HG02623 (cell line): ENCODE measurements around the gene PTPRN2.
"Not testable (repeated sequence)": the region's sequence is repeated elsewhere in the genome, so short reads cannot be mapped to it uniquely, and the experiment has no call there.

ENCODE experiments used
- ATAC-seq: cut with Tn5 transposase; IDR thresholded peaks from one replicate; pipeline ENCODE4 v1.9.1; 2021; ENCODE audit warnings: moderate library complexity; ENCODE audit not compliant: unreplicated experiment

PTPRN2 gene

GRCh38 chr7:158332516-158332915 is 255.1 kb downstream of the PTPRN2 start:
- ATAC-seq, result not testable (repeated sequence)

- ATAC-seq, result not testable (repeated sequence)
Observed at GRCh38 chr7:158331826-158332450, 255.7 kb downstream of the PTPRN2 start.

- ATAC-seq, result no peak
Observed at GRCh38 chr7:158329686-158330085, 257.9 kb downstream of the PTPRN2 start.

DNA sequence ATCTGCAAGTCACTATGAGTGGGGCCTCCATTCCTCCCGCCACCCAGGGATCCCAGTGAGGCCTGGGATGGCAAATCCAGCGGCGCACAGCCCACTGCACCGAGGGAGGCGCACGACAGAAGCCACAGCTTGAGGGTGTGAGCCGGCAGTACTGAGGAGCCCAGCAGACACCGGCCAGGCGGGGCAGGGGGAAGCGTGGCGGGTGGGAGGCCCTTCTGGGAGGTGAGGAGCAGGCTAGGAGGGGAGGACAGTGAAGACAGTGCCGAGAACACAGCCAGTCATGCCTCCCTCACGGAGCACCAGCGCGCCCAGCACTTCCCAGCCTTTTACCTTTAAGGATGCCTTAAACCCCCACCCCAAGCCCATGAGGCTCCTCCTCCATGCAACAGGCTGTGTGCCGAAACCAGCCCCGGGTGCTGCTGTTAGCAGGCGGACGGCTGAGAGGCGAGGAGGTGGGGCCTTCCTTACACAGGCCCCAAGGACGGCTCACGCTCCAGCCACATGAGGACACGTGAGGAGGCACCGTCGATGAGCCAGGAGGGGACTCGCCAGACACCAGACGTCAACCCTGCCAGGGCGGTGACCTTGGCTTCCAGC is 258.5 kb downstream of the PTPRN2 start:
- ATAC-seq, result no peak

- no peak for ATAC-seq
Observed at GRCh38 chr7:158328376-158329013, 259.1 kb downstream of the PTPRN2 start.

DNA sequence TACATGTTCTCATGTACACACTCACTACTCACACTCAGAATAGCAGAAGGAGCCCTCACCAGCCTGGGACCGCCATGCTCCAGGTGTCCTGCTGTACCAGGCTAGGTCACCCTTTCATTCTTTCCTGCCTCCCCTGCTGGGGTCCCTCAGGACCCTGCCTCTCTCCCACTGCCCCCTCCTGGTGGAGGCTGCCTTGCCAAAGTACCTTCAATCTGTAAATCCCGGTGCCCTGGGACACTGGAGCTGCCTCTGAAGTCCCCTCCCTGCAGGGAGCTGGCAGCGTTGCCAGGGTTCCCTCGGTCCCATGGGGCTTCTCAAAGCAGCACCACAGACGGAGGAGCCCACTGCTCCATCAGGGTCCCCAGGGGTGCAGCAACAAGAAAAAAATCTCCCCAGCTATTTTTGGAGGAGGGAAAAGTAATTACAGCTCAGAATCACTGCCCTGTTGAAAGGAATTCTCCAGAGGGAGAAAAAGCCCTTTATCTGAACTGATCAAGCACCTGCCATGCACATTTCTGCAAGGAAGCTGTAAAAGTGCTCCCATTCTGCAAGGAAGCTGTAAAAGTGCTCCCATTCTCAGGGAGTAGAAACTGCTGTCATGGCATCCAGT is 259.9 kb downstream of the PTPRN2 start:
- no peak for ATAC-seq

DNA sequence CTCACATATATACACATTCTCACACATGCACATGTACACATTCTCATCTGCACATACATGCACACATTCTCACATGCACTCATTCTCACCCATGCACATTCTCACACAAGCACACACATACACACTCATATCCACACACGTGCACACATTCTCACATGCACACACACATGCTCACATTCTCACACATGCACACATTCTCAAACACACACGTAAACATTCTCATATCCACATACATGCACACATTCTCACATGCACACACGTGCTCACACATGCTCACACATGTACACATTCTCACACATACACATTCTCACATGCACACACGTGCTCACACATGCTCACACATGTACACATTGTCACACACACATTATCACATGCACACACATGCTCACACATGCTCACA is 260.6 kb downstream of the PTPRN2 start:
- ATAC-seq, result no peak

- no peak for ATAC-seq
Observed at GRCh38 chr7:158325530-158326381, 261.9 kb downstream of the PTPRN2 start.

DNA sequence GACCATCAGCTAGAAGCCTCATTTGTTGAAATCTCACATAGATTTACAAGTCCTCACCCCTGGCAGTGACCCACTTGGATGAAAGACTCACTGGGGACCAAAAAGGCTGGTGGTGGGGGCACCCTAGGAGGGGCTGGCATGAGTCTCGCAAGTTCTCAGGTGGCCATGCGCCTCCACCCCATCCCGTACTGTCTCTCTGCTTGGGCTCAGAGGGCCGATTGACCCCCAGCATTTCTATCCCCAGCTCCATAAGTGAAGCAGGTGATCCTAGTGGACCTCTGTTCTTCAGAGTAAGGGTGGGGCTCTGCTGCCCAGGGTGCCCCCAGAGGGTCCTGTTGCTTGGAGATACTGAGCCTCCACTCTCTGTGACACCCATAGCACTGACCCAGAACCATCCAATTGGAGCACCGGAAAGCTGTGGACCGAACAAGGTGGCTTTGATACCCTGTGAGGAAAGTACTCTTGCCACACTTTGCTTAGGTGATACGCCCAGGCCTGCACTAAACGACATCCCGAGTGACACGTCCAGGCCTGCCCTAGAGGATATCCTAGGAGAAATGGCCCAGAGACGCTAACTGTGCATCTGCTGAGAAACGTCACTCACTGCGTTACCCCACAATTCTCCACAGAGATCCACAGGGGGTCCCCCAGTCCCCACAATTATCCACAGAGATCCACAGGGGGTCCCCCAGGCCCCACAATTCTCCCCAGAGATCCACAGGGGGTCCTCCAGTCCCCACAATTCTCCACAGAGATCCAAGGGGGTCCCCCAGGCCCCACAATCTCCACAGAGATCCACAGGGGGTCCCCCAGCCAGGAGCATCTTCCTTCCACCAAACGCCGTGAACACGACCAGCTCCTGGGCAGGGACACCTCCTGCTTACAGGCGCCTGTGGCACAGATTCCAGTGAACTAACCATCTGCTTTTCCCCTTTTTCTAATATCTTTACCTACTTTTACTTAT is 262.9 kb downstream of the PTPRN2 start:
- no peak for ATAC-seq

GRCh38 chr7:158323741-158324396 is 263.8 kb downstream of the PTPRN2 start:
- no peak for ATAC-seq

DNA sequence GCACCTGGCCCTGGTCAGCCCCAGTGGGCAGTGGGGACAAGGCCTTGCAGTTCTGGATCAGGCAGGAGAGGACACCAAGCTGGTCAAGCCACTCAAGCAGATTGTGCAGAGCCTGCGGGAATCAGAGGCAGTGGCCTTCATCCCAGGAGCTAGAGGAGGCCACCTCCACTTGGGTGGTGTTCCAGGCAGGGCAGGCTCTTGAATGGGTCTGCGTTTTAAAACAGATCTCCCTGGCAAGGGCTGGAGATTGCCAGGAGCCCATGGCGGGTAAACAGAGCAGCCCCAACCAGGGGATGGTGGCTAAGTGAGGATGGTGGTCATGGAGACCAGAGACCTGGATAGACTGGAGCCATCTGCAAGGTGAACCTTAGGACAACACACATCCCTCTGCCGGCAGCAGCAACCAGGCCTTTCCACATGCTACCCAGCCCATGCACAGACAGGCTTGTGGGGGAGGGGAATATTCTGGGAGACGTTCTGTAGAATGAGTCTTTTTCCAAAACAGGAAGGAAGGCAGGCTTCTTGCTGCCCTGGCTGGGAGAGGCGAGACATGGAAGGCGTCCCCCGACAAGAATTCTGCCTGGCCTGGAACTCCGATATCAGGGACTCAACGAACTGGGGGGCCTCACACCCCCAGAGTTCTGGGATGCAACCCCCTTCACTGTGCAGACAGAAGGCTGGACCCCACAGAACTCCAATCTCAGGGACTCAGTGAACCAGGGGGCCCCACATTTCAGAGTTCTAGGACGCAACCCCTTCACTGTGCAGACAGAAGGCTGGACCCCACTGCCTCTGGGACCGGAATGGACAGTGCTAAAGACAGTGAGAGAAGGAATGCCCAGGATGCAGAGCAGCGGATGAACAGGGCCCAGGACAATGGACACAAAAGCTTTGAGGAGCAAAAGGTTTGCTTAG is 264.8 kb downstream of the PTPRN2 start:
- ATAC-seq, result no peak

- ATAC-seq, result no peak
Observed at GRCh38 chr7:158321936-158322615, 265.5 kb downstream of the PTPRN2 start.

GRCh38 chr7:158321056-158321700 is 266.4 kb downstream of the PTPRN2 start:
- ATAC-seq, result no peak

- ATAC-seq, result no peak
Observed at GRCh38 chr7:158320328-158320727, 267.3 kb downstream of the PTPRN2 start.

DNA sequence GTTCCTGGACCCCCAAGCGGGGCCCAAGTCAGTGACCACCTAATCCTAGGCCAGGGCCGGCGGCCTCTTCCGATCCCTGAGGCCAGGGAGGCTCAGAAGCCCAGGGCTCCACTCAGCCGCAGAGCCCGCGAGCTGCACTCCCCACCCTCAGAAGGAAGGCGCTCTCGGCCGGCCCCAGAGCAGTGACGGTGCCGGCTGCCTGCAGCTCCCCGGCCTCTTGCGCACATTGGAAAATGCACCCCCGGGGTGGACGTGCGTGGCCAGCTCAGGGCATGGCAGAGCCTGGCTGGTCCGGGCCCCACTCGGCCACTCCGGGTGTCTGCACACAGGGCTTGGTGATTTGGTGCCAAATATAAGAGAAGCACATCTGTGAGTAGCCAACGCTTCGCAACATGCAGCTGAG is 269.1 kb downstream of the PTPRN2 start:
- no peak for ATAC-seq

DNA sequence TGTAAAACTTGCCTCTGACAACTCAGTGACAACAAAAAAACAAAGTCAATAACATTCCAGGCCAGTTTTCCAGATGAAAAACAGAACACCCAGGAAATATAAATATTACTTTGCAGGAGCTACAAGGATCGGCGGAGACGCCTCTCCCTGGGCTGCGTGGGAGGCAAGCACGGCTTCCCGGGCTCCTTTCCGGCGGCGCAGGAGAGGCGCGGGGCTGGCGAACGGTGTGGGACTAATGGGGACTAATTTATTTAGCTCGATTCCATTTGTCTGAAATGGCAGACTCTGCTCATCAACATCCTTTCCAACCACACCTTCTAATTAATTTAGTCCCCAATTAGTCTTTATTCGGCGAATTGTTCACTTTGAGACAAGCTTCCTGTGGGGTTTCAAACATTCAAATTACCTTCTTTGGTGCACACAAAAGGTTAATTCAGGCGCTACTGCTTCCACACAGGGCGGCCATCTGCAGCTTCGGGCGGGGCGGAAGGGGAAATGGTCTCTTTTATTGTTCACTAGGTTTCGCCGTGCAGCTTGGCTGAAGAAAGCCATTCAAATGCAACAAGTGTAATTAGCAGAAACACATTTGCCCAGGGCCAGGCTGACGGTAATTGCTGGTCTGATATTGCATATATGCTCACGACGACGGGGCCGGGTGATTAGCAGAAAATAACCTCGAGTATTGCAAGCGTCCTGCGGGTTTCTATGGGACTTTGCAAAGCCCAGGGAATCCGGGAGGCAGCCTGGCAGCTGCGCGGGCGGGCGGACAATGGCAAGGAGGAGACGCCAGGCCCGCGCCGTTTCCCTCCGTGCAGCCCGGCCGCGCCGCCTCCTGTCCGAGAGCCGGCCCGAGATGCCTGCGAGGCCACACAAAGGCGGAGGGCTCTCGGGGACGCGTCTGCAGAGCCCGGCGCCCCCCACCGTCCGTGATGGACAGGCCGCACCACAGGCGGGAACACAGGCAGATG is 270.1 kb downstream of the PTPRN2 start:
- no peak for ATAC-seq
